NCI-H187 (cell line): Measurements from ENCODE around the gene CTNNA2.
A peak's percentile ranks its signal among the peaks of the same experiment; 100 is the strongest.

Experiments
- DNase-seq, 2 experiments: peaks; one replicate each; lab custom pipeline; 2025; lab: John Stamatoyannopoulos, UW

CTNNA2 gene

DNA sequence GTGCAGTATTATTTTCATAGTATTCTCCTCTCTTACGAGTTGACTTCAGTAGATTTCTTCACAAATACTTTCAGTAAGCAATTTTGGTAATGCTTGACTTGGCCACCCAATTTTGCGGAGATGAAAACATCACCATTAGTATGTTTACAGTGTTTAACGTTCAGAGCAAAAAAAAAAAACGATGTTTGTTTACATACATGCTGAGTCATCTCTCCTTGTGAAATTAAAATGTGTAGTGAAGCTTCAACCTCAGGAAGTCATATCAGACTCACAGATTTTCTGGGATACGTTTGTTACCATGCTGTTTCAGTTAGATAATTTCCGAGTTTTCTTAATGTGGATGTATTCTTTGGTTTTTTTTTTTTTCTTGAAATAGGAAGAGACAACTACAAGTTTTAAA, 100.1 kb downstream of the CTNNA2 start:
- no peak for DNase-seq

- no peak for DNase-seq
Observed at GRCh38 chr2:79619442-79619841, 106.6 kb downstream of the CTNNA2 start.

- no peak for DNase-seq
Observed at GRCh38 chr2:79619976-79620375, 107.1 kb downstream of the CTNNA2 start.

DNA sequence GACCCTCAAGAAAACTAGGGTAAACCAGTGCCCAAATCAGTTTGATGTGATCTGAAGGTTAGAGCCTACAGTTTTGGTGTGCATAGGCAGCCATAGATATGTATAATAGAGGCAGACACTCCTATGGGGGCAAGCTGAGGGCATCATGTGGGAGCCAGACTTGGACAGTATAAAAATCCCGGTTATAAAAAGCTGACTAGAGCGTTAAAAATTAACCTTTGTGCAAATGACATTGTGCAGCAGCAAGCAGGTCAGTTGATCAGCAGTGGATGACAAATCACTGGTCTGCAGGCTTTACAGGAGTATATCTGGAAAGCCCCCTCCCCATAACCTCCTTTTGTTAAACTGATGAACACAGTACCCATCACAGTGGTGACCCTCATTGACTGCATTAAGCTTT, 107.8 kb downstream of the CTNNA2 start:
- DNase-seq: no peak

DNA sequence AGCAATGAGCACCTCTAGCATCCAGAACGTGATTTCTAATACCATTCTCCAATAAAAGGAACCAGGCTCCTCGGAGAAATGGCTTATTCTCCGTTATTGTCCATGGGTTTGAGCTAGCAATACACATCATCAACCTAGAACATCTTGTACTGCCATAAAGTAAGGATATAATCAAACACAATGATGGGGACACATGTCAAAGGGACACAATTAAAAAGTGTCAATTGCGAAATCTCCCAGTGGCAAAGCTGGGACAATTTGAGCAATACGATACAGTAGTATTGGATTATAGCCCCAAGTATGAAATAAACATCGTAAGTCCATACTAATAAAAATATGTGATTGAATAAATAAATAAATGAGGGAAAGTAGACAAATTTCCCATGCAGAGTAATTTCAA, 108.4 kb downstream of the CTNNA2 start:
- DNase-seq: no peak

DNA sequence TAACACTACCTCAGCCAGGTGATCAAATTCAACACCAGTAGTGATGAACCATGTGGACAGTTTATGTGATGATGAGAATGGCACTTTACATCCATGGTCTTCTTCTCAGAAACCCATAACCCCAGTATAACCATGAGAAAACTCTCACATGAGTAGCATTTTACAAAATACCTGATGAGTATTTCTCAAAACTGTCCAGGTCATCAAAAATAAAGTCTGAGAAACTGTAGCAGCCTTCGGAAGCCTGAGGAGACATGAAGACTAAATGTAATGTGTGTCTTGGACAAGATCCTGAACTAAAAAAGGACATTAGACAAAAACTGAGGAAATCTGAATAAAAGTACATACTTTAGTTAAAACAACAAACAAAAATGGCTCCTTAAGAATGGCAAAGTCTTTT, 108.9 kb downstream of the CTNNA2 start:
- no peak for DNase-seq

GRCh38 chr2:79622508-79622907, 109.7 kb downstream of the CTNNA2 start:
- no peak for DNase-seq

DNA sequence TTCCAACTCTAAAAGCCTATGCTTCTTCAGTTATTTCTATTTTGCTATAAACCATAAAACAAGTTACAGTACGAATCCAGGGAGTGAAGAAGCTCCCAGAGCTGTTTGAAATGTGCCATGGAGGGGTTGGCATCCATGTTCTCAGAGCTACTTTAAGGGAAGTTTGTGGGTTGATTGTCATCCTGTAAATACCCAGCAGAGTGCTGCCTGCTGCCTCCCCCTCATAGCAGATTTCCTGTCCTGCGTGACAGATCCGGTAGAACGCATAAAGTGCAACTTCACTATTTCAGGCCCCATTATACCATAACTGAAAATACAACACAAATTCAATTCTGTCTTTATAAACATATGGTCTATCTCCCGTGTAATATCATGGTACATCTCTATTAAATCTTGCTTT, 114.4 kb downstream of the CTNNA2 start:
- DNase-seq: no peak

DNA sequence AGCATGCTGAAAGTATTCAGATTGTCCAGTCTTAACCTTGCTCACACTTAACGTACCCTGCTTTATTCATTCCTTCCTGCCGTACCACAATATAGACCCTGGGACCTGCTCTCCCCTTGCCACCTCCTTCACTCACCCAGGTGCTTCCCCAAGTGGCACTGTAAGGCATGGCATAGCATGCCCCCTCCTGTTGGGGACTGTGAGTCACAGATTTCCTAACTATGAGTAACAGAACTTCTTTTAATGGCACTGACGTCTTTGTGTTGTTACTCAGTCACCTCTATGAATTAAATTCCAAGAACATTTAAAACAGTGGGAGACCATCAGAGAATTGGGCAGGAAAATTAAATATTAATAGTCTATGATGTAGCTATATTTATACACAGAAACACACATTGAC, 117.2 kb downstream of the CTNNA2 start:
- no peak for DNase-seq

GRCh38 chr2:79630972-79631557, 118.2 kb downstream of the CTNNA2 start:
- DNase-seq: no peak

DNA sequence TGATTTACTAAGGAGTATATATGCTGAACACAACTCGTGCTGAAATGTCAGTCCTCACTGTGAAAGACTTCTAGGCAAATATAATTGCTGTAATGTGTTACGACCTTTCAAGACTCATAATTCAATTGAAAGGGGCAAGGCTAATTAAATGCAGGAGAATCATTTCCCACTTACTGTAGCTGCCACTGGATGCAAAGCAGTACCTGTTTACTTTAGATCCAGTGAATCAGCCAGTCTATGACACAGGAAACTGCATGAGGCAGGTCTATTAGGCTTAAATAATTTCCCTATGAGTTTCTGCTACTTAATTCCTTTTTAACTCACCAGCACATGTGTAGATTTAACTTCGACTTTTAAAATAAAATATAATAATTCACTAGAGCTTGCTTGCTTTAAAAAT, 125.6 kb downstream of the CTNNA2 start:
- DNase-seq: no peak

GRCh38 chr2:79638954-79639353, 126.1 kb downstream of the CTNNA2 start:
- no peak for DNase-seq

GRCh38 chr2:79640001-79640400, 127.2 kb downstream of the CTNNA2 start:
- DNase-seq: no peak

- no peak for DNase-seq
Observed at GRCh38 chr2:79649531-79649930, 136.7 kb downstream of the CTNNA2 start.

DNA sequence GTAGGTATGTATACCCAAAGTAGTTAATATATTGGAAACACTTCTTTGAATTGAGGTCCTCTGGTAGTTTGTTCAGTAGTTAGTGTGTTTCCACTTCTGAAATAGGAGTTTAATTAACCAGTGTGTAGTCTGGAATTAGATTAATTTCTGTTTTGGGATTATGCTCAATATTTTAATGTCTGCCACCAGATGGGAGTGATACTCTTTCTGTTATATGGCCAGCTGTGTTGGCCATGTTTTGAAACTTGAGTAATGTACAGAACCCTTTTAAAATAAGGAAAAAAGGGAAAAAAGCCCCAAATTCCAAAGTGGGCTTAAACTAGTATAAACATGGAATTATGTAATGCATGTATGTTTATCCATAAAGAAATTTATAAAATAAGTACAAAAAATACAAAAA, 147.7 kb downstream of the CTNNA2 start:
- no peak for DNase-seq

- no peak for DNase-seq
Observed at GRCh38 chr2:79665091-79665490, 152.2 kb downstream of the CTNNA2 start.

- no peak for DNase-seq
Observed at GRCh38 chr2:79666430-79666829, 153.6 kb downstream of the CTNNA2 start.

DNA sequence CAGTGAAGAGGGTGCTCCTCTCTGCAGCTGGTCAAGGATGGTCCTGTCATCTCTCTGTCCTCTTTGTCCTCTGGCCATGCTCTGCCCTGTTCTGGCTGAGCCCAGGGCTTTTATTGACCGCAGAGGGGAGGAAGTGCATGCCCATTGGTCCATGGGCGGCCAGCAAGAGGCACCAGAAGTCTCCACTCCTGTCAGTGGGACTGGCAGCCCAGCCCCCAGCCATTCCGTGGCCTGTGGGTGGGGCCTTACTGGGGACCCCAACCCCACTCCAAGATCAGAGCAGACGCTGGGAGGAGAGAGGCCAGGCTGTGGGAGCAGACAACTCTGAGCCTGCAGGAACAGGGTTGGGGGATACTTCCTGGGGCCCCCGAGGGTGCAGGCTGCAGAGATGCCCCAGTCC, 156.9 kb downstream of the CTNNA2 start:
- no peak for DNase-seq

DNA sequence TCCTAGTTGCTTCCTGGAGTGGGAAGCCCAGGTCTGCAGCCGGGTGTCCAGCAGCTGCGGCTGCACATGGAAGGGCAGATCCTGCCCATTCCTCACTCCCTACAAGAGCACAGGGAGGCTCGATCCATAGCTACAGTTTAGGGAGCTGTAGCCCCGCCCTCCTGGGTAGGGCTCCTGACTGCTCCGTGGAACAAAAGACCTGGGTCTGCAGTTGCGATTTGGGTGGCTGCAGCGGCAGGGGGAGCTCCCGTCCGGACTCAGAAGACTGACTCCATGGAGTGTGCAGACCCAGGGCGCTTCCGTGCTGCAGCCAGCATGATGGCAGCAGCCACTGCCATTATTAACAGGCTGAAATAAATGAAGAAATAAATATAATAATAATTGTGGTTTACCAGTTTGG, 157.3 kb downstream of the CTNNA2 start:
- no peak for DNase-seq

- DNase-seq: no peak
Observed at GRCh38 chr2:79686884-79687283, 174.0 kb downstream of the CTNNA2 start.

DNA sequence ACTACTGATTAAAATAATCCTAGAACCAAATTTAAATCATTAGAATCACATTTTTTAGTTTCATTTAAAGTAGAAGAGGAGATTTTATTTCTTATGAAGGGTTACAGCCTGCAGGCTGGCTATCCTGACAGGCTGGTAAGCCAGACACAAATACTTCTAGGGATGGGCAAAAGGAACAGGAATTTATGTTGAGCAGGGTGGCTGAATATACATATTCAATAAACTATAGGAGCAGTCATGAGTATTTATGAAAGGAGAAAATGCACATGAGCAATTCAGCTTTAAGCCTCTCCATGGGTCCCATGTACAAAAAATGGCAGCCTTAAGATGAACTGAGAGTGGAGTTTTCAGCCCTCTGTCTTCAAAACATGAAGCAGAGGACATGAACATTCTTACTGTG, 182.4 kb downstream of the CTNNA2 start:
- DNase-seq: no peak

- no peak for DNase-seq
Observed at GRCh38 chr2:79697200-79697599, 184.3 kb downstream of the CTNNA2 start.

DNA sequence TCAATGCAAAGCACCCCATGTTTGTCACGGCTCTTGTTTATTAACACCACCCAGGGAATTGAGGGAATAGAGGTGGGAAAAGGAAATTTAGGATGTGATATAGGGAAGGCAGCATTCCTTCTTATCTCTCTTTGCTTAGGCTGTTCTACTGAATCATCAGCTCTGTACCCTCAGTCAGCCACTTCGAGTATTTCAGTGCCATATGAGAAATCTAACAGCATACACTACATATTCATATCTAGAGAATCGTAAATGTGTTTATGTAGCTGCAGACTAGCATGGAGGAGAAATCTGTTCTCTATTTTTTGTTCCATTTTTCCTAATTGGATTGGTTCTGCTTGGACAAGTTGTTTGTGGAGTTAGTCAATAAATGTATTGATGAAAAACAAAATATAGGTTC, 187.8 kb downstream of the CTNNA2 start:
- no peak for DNase-seq

DNA sequence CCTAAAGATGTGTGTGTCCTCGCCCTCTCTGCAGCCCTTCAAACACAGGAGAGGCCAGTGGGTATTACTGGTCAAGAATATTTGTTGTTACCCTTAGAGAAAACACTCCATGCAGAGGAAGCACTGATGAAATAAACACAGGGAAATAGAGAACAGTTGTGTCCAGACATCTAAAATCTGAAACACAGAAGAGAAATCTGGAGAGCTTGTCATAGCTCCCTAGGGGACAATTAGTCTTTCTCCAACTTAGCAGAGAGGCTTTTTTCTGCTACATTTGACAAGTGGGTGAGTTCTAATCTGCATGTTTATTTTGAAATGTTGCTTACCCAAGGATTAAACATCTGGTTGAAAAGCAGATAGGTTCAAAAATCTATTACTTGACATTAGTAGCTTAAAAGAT, 190.1 kb downstream of the CTNNA2 start:
- peak; percentile 1 to 49 for DNase-seq

DNA sequence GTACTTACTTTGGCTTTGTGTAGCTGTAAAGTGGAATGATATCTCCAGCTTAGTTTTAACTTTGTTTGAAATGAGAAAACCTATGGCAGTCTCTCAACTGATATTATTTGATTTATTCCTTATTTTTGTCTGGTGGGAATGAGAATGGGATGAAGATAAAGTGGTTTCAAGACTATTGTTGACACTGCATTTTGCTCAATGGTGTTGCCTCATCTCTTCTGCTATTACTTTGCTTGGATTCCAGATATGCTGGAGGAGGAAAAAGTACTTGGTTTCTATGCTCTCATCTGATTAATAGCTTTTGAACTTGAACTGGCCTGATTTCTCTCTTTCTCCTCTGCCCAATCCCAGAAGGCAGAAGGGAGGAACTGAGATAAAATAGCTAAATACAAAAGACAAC, 198.2 kb downstream of the CTNNA2 start:
- no peak for DNase-seq
